ENCODE data around the gene SSTR1.

SSTR1 gene

GRCh38 chr14:38171197-38171596 is 36.5 kb upstream of the SSTR1 start:
- Histone ChIP-seq H3K79me2 (ENCODE audit: control insufficient read depth, low read length) (no peaks in the 10 kb centered on the region), H3K4me3 (ENCODE audit: low read length) (no peak overlapping the region), H3K9me3 (ENCODE audit: control insufficient read depth, insufficient read depth, low read length) (no peaks in the 10 kb centered on the region; the same call in 1 of the 2 replicates), H3K9me2 (replicated peaks; ENCODE audit: control insufficient read depth, low read length) (no peaks in the 10 kb centered on the region), H3K4me2 (ENCODE audit: low read length) (no peak overlapping the region), H3K4me1 (ENCODE audit: control insufficient read depth, low read length) (no peaks in the 10 kb centered on the region), H3K36me3 (ENCODE audit: control insufficient read depth, low read length) (no peaks in the 10 kb centered on the region), H3K27me3 (ENCODE audit: control insufficient read depth, low read length) (no peaks in the 10 kb centered on the region), H4K20me1 (ENCODE audit: control insufficient read depth, insufficient read depth, low read depth, low read length) (no peaks in the 10 kb centered on the region), H3F3A (ENCODE audit: control insufficient read depth, insufficient read depth) (no peaks in the 10 kb centered on the region), H3K27ac (ENCODE audit: low read depth, low read length) (no peak overlapping the region)
- TF ChIP-seq CTCF (IDR thresholded peaks at IDR 0.05; ENCODE audit: low read depth, low read length, poor library complexity, severe bottlenecking) (no peak), EZH2phosphoT487 (IDR thresholded peaks at IDR 0.05; ENCODE audit: borderline replicate concordance, low read length) (no peak)

DNA sequence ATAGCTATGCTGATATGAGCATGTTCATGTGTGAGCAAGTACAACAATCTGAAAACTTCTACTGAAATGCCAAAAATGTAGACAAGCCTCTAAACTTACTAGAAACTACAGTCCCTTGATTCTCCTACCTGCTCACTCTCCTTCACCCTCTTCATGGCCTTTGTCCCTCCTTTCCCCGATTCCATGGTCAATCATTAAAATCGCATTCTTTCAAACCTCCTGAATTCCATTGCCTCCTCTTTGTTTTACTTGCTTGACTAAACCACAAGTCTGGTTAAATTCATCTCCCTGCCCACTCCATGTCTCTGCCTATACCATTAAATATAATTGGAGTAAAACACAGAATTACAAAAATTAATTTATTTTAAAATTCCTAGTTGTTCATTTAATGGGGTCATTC is 33.0 kb upstream of the SSTR1 start:
- H3K27ac ChIP-seq (ENCODE audit: low read depth, low read length) = no peak overlapping the region
- H3K9me2 ChIP-seq (replicated peaks; ENCODE audit: control insufficient read depth, low read length) = no peaks in the 10 kb centered on the region
- H3K4me2 ChIP-seq (ENCODE audit: low read length) = no peak overlapping the region
- peaks cover 16% of the 10 kb centered on the region; the same call in 1 of the 2 replicates for H3K9me3 ChIP-seq (ENCODE audit: control insufficient read depth, insufficient read depth, low read length)
- H3K27me3 ChIP-seq (ENCODE audit: control insufficient read depth, low read length) = no peaks in the 10 kb centered on the region
- no peaks in the 10 kb centered on the region for H4K20me1 ChIP-seq (ENCODE audit: control insufficient read depth, insufficient read depth, low read depth, low read length)
- no peak overlapping the region for H3K4me3 ChIP-seq (ENCODE audit: low read length)
- no peaks in the 10 kb centered on the region for H3K36me3 ChIP-seq (ENCODE audit: control insufficient read depth, low read length)
- no peaks in the 10 kb centered on the region for H3K79me2 ChIP-seq (ENCODE audit: control insufficient read depth, low read length)
- no peaks in the 10 kb centered on the region for H3F3A ChIP-seq (ENCODE audit: control insufficient read depth, insufficient read depth)
- TF ChIP-seq CTCF (IDR thresholded peaks at IDR 0.05; ENCODE audit: low read depth, low read length, poor library complexity, severe bottlenecking) (no peak), EZH2phosphoT487 (IDR thresholded peaks at IDR 0.05; ENCODE audit: borderline replicate concordance, low read length) (no peak)
- no peaks in the 10 kb centered on the region for H3K4me1 ChIP-seq (ENCODE audit: control insufficient read depth, low read length)

GRCh38 chr14:38175658-38176057 is 32.0 kb upstream of the SSTR1 start:
- H3K9me3 ChIP-seq (ENCODE audit: control insufficient read depth, insufficient read depth, low read length) = peaks cover 21% of the 10 kb centered on the region; the same call in 1 of the 2 replicates
- TF ChIP-seq EZH2phosphoT487 (IDR thresholded peaks at IDR 0.05; ENCODE audit: borderline replicate concordance, low read length) (no peak), CTCF (IDR thresholded peaks at IDR 0.05; ENCODE audit: low read depth, low read length, poor library complexity, severe bottlenecking) (no peak)
- H3K9me2 ChIP-seq (replicated peaks; ENCODE audit: control insufficient read depth, low read length) = no peaks in the 10 kb centered on the region

More at GRCh38 chr14:38175658-38176057, 32.0 kb upstream of the SSTR1 start:
- H3K27me3 ChIP-seq (ENCODE audit: control insufficient read depth, low read length) = no peaks in the 10 kb centered on the region
- no peaks in the 10 kb centered on the region for H4K20me1 ChIP-seq (ENCODE audit: control insufficient read depth, insufficient read depth, low read depth, low read length)
- no peak overlapping the region for H3K27ac ChIP-seq (ENCODE audit: low read depth, low read length)
- no peaks in the 10 kb centered on the region for H3F3A ChIP-seq (ENCODE audit: control insufficient read depth, insufficient read depth)
- H3K79me2 ChIP-seq (ENCODE audit: control insufficient read depth, low read length) = no peaks in the 10 kb centered on the region
- H3K4me3 ChIP-seq (ENCODE audit: low read length) = no peak overlapping the region
- H3K4me1 ChIP-seq (ENCODE audit: control insufficient read depth, low read length) = no peaks in the 10 kb centered on the region
- no peak overlapping the region for H3K4me2 ChIP-seq (ENCODE audit: low read length)
- no peaks in the 10 kb centered on the region for H3K36me3 ChIP-seq (ENCODE audit: control insufficient read depth, low read length)
